Mammary epithelial cell (primary cell): Measurements from ENCODE around the gene UBE2N.

Source experiments
- EZH2 ChIP-seq: IDR thresholded peaks from 2 replicates; pipeline ENCODE4 v1.6.1; 2012; ENCODE audit warnings: low read length, inconsistent platforms, borderline replicate concordance
- TF ChIP-seq, protein P1 (sequence below), 2 donors: IDR thresholded peaks in 1 of 2; conservative IDR thresholded peaks in 1 of 2; 2 replicates each; pipeline ENCODE4 v1.5.1; 2011 to 2012; ENCODE audit warnings: inconsistent platforms in 2 of 2, low read length in 2 of 2, mild to moderate bottlenecking in 2 of 2, control low read depth in 1 of 2, low read depth in 1 of 2; ENCODE audit not compliant: insufficient read depth in 1 of 2; ENCODE audit errors: extremely low read depth in 1 of 2

DNA sequence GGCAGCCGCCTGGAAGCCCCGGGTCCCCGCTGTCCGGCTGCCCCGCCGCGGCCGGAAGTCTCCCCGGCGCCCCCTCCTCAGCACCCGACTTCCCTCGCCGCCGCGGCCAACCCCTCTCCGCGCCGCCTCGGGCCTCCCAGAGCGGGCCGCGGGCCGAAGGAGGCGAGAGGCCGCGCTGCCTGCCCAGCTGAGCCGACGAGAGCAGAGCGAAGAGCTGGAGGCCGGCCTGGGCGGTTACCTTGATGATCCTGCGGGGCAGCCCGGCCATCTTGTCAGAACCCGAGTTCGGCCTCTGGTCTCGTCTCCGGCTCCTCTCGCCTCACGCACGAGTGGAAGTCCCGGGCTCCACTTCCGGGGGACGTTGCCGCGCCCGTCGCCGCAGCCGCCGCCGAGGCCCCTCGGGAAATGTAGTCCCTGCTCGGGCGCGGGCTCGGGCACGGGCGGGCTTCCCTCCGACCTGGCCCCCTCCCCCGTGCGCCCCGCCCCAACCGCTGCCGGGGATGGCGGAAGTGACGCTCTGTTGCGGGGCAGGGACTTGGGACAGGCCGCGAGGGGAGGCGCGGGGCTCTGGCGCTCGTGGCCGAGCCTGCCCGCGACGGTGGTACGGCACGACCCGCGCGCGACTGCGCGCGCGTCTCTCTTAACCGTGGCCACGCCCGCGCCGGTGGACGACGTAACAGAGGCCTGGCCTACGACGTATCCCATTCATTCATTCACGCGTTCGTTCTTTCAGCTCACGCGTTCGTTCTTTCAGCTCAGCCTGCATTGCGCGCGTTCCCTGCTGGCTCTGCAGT, at the start of gene UBE2N:
- TF ChIP-seq, protein P1, sequence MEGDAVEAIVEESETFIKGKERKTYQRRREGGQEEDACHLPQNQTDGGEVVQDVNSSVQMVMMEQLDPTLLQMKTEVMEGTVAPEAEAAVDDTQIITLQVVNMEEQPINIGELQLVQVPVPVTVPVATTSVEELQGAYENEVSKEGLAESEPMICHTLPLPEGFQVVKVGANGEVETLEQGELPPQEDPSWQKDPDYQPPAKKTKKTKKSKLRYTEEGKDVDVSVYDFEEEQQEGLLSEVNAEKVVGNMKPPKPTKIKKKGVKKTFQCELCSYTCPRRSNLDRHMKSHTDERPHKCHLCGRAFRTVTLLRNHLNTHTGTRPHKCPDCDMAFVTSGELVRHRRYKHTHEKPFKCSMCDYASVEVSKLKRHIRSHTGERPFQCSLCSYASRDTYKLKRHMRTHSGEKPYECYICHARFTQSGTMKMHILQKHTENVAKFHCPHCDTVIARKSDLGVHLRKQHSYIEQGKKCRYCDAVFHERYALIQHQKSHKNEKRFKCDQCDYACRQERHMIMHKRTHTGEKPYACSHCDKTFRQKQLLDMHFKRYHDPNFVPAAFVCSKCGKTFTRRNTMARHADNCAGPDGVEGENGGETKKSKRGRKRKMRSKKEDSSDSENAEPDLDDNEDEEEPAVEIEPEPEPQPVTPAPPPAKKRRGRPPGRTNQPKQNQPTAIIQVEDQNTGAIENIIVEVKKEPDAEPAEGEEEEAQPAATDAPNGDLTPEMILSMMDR (conservative IDR thresholded peaks at IDR 0.05 in 1 of 2, IDR thresholded peaks at IDR 0.05 in 1 of 2; ENCODE audit: extremely low read depth in 1 of 2, insufficient read depth in 1 of 2, low read depth in 1 of 2, low read length in 2 of 2): no peak
- TF ChIP-seq EZH2: no peak
